DOHH2 (cell line): Measurements from ENCODE around the gene MLH1.

Experiments
- H3F3A ChIP-seq: fragments of 200-600 bp; sonication (generic), shearing (Covaris generic); 2 replicates; pipeline ENCODE4 v1.6.0; 2016; ENCODE audit warnings: antibody characterized with exemption, mild to moderate bottlenecking; ENCODE audit not compliant: control insufficient read depth, insufficient read depth
- H3K27ac ChIP-seq: fragments of 200-600 bp; sonication (generic); 2 replicates; pipeline ENCODE4 v1.5.1; 2014; ENCODE audit warnings: low read depth, mild to moderate bottlenecking, low read length, moderate library complexity
- H3K27me3 ChIP-seq: fragments of 200-600 bp; sonication (generic); 2 replicates; pipeline ENCODE4 v1.6.1; 2014; ENCODE audit warnings: mild to moderate bottlenecking, low read length, mixed read lengths; ENCODE audit not compliant: control insufficient read depth
- H3K36me3 ChIP-seq: fragments of 200-600 bp; sonication (generic); 2 replicates; pipeline ENCODE4 v1.6.1; 2014; ENCODE audit warnings: mild to moderate bottlenecking, low read length, moderate library complexity, mixed read lengths; ENCODE audit not compliant: control insufficient read depth
- H3K4me1 ChIP-seq: fragments of 200-600 bp; sonication (generic); 2 replicates; pipeline ENCODE4 v1.6.1; 2014; ENCODE audit warnings: mild to moderate bottlenecking, low read length, mixed read lengths; ENCODE audit not compliant: control insufficient read depth
- H3K4me2 ChIP-seq: fragments of 200-600 bp; sonication (generic); 2 replicates; pipeline ENCODE4 v1.6.0; 2014; ENCODE audit warnings: mild to moderate bottlenecking, low read length, moderate library complexity
- H3K4me3 ChIP-seq: fragments of 200-600 bp; sonication (generic); 2 replicates; pipeline ENCODE4 v1.5.1; 2014; ENCODE audit warnings: mild to moderate bottlenecking, low read length, mixed read lengths
- H3K79me2 ChIP-seq: fragments of 200-600 bp; sonication (generic); 2 replicates; pipeline ENCODE4 v1.6.1; 2014; ENCODE audit warnings: mild to moderate bottlenecking, low read length, mixed read lengths; ENCODE audit not compliant: control insufficient read depth
- H3K9me2 ChIP-seq: fragments of 200-600 bp; sonication (generic); replicated peaks from 2 replicates; pipeline ENCODE4 v1.6.1; 2014; ENCODE audit warnings: mild to moderate bottlenecking, low read length, mixed read lengths; ENCODE audit not compliant: control insufficient read depth
- H3K9me3 ChIP-seq: fragments of 200-600 bp; sonication (generic); 2 replicates; pipeline ENCODE4 v1.6.1; 2014; ENCODE audit warnings: antibody characterized with exemption, low read length, mixed read lengths; ENCODE audit not compliant: control insufficient read depth, insufficient read depth
- H4K20me1 ChIP-seq: fragments of 200-600 bp; sonication (generic); 2 replicates; pipeline ENCODE4 v1.6.0; 2014; ENCODE audit warnings: low read depth, mild to moderate bottlenecking, antibody characterized with exemption, low read length, moderate library complexity; ENCODE audit not compliant: control insufficient read depth, insufficient read depth
- CTCF ChIP-seq: fragments of 200-600 bp; sonication (generic); IDR thresholded peaks from one replicate; pipeline ENCODE4 v1.5.1; 2014; ENCODE audit warnings: antibody characterized with exemption, mild to moderate bottlenecking, low read depth, low read length; ENCODE audit not compliant: poor library complexity, severe bottlenecking
- EZH2phosphoT487 ChIP-seq: fragments of 200-600 bp; sonication (generic); IDR thresholded peaks from 2 replicates; pipeline ENCODE4 v1.6.1; 2017; ENCODE audit warnings: borderline replicate concordance, mild to moderate bottlenecking, antibody characterized with exemption, low read length, moderate library complexity, mixed read lengths

Gene MLH1

GRCh38 chr3:37097776-37098175 lies 104.5 kb downstream of the MLH1 start:
- Histone ChIP-seq H3K27ac (no peak overlapping the region), H3K4me3 (no peak overlapping the region), H3F3A (no peaks in the 10 kb centered on the region), H4K20me1 (no peaks in the 10 kb centered on the region), H3K79me2 (no peaks in the 10 kb centered on the region), H3K4me1 (no peaks in the 10 kb centered on the region), H3K36me3 (no peaks in the 10 kb centered on the region), H3K9me3 (no peaks in the 10 kb centered on the region), H3K27me3 (no peaks in the 10 kb centered on the region), H3K4me2 (no peak overlapping the region), H3K9me2 (no peaks in the 10 kb centered on the region)
- TF ChIP-seq CTCF (no peak), EZH2phosphoT487 (no peak)

- H3K27ac ChIP-seq, result no peak overlapping the region
- no peaks in the 10 kb centered on the region for H3K36me3 ChIP-seq
- no peaks in the 10 kb centered on the region for H3K9me2 ChIP-seq
- no peak overlapping the region for H3K4me2 ChIP-seq
- H3K4me1 ChIP-seq, result no peaks in the 10 kb centered on the region
- H4K20me1 ChIP-seq, result no peaks in the 10 kb centered on the region
- H3K9me3 ChIP-seq, result no peaks in the 10 kb centered on the region
- no peak overlapping the region for H3K4me3 ChIP-seq
- H3K27me3 ChIP-seq, result no peaks in the 10 kb centered on the region
- H3F3A ChIP-seq, result no peaks in the 10 kb centered on the region
- TF ChIP-seq CTCF, result no peak
- no peak for TF ChIP-seq EZH2phosphoT487
- no peaks in the 10 kb centered on the region for H3K79me2 ChIP-seq
Observed at GRCh38 chr3:37098884-37099283, 105.6 kb downstream of the MLH1 start.

GRCh38 chr3:37099469-37099868 lies 106.2 kb downstream of the MLH1 start:
- no peaks in the 10 kb centered on the region for H3K9me2 ChIP-seq
- TF ChIP-seq CTCF, result no peak
- no peak for TF ChIP-seq EZH2phosphoT487
- H3K4me2 ChIP-seq, result no peak overlapping the region
- H3K9me3 ChIP-seq, result no peaks in the 10 kb centered on the region
- no peaks in the 10 kb centered on the region for H3F3A ChIP-seq
- no peaks in the 10 kb centered on the region for H3K4me1 ChIP-seq
- no peaks in the 10 kb centered on the region for H3K27me3 ChIP-seq
- H4K20me1 ChIP-seq, result no peaks in the 10 kb centered on the region
- no peak overlapping the region for H3K27ac ChIP-seq
- H3K79me2 ChIP-seq, result no peaks in the 10 kb centered on the region
- H3K4me3 ChIP-seq, result no peak overlapping the region
- no peaks in the 10 kb centered on the region for H3K36me3 ChIP-seq

- H3K36me3 ChIP-seq, result no peaks in the 10 kb centered on the region
- H4K20me1 ChIP-seq, result no peaks in the 10 kb centered on the region
- no peaks in the 10 kb centered on the region for H3K9me3 ChIP-seq
- no peaks in the 10 kb centered on the region for H3K79me2 ChIP-seq
- no peak overlapping the region for H3K4me2 ChIP-seq
- no peaks in the 10 kb centered on the region for H3F3A ChIP-seq
- H3K9me2 ChIP-seq, result no peaks in the 10 kb centered on the region
- TF ChIP-seq CTCF, result no peak
- no peak for TF ChIP-seq EZH2phosphoT487
- no peak overlapping the region for H3K4me3 ChIP-seq
- no peak overlapping the region for H3K27ac ChIP-seq
- H3K27me3 ChIP-seq, result no peaks in the 10 kb centered on the region
- H3K4me1 ChIP-seq, result no peaks in the 10 kb centered on the region
Observed at GRCh38 chr3:37100411-37100810, 107.1 kb downstream of the MLH1 start.
